Ureter (tissue), 1 donor: ENCODE data around the gene FRMD4A. TPM values are rescaled to one million over a fixed set of nuclear protein-coding genes. Genes with fewer than 3 reads are reported as not detected.
"Not testable (repeated sequence)": the region's sequence is repeated elsewhere in the genome, so short reads cannot be mapped to it uniquely, and the experiment has no call there.

Experiments used
- DNase-seq: peaks from one replicate; pipeline ENCODE4 v3.0.0-alpha.2; 2020; ENCODE audit warnings: low spot score
- total RNA-seq: library from RNA; stranded (reverse); gene quantifications from one replicate; pipeline ENCODE4 v1.2.4, GENCODE V29; 2023
- donor health status: DM: yes; HTN: yes; CAD: no.

The FRMD4A gene
- total RNA-seq, 1 donor from 2014 or later, result 37.9 TPM

GRCh38 chr10:13883636-13884444, 446.9 kb downstream of the FRMD4A start:
- no peak for DNase-seq

DNA sequence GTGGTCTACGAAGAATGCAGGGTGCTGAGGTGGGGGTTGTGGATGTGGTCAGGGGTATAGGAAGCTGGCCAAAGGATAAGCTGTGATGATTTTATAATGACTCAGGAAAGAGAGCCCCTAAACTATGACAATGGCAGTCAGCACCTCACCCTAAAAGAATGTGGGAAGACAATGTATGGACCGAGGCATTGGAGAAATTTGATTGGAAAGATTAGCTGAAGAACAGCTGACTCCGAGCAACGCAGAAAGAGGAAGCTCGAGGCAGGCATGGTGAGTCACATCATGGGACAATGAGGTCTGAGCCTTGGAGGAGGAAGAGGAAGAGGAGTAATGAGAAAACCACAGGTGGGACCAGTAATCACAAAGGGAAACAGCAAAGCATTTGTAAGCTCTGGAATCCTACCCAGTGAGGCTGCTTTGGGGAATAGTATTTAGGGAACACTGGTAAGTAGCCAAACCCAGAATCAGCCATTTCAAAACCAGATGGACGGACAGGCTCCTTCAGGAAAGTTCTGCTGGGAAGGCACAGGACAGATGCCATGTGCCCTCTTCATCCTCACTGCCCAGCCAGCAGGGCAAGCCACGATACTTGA, 448.5 kb downstream of the FRMD4A start:
- no peak for DNase-seq

DNA sequence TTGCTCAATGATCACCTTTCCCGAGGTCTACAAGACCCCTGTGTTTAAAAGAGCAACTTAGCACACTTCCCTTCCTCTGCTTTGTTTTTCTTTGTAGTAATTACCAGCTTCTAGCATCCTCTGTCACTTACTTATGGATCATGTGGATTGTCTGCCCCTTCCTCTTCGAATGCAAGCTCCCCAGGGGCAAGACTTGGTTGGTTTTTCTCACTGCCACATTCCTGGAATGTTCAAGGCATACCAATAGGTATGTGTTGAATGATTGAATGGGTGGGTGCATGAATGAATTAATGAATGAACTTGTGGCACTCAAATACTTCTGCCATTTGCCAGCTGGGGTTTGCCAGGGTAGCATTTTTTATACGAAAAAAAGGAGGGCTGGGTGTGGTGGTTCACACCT, 450.0 kb downstream of the FRMD4A start:
- DNase-seq, result no peak

DNA sequence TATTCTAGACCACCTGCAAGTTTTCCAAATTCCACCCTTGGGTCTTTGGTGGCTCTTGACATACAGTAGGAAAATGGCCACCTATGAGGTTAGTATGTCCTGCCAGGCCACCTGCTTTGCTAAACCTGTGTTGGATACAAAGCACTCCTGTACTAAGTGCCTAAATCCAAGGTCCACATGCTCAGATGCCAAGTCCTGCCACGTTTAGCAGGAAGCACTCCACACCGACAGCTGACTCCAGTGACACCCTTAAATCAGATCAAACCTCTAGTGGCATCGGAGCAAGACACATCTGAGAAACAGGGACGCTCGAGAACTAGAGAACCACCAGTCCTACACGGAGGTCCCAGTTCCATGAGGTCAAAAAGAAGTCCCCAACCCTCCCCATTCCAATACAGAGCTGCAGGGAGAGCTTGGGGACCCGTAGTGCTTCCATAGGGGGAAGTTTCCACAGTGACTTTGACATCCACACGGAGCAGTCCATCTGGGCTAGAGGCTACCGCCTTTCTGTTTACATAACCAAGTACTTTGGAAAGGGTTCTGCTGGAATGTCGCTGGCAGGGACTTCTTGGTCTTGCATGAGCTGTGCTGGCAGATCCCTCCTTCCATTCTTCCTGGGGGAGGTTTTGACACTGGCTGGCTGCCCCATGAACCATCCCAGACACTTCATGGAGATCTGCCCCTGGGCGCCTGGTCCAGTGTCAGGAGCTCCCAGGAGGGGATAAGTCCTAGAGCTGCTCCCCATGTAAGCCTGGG, 453.4 kb downstream of the FRMD4A start:
- DNase-seq, result peak; percentile 59

- DNase-seq, result no peak
Measured at GRCh38 chr10:13873196-13873595, 457.5 kb downstream of the FRMD4A start.

DNA sequence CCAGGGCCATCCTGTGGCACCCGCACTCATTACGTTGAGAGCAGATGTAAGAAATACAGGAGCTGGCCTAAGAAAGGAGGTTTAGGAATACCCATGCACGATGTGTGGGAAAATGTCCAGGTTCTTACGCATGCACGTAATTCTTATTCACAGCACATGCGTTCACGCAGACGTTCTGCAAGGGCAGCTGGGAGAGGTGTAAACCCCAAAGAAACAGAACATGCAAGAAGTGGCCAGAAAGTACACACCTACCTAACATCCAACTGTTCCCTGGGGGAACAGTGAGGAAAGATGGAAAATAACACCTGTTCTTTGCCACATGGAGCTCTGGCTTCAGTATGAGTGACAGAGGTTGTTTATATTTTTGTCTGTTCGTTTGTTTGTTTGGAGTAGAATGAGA, 458.3 kb downstream of the FRMD4A start:
- no peak for DNase-seq

GRCh38 chr10:13871776-13872175, 458.9 kb downstream of the FRMD4A start:
- DNase-seq, result no peak

DNA sequence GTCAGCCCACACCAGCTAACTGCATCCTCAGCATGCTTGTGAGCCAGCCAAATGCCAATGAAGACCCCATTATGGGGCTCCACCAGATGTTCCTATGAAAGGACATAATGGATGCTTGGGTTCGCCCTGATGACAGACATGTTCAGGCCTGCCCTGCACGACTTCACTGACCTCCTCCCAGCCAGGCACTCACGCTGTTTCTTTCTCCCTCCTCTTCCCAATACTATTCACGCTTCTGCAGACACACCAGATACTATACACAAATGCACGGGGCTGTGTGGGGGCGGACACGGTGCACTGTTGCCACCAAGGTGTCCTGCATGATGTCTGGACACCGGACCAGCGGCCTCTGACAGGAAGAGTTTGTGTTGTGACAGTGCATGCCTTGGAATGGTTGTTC, 459.7 kb downstream of the FRMD4A start:
- DNase-seq, result no peak

- no peak for DNase-seq
Measured at GRCh38 chr10:13869295-13869664, 461.4 kb downstream of the FRMD4A start.

DNA sequence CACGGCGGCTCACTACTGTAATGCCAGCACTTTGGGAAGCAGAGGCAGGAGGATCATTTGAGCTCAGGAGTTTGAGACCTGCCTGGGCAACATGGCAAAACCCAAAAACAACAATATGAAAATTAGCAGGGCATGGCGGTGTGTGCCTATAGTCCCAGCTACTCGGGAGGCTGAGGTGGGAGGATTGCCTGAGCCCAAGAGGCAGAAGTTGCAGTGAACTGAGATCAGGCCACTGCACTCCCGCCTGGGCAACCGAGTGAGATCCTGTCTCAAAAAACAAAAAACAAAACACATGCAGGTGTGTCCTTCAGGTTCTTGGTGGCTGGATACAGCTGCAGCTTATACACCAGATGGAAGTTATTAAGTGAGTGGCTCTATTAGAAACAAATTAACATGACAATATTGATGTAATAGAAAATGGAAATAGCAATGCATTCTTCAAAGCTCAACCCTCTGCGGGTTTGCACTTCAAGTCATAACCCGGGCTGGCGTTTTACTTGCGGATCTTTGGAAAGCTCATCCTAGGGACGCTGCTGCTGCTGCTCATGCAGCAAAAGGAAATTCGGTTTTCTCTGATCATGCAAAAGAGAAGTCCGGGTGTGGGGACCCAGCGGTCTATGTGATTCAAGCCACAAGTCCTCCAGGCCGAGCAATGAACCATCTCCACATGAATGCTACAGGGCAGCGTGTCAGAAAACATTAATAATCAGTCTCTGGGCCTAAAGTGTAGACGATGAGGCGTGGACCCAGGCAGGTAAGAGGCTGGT, 462.0 kb downstream of the FRMD4A start:
- DNase-seq, result no peak

- no peak for DNase-seq
Measured at GRCh38 chr10:13867822-13868221, 462.9 kb downstream of the FRMD4A start.

DNA sequence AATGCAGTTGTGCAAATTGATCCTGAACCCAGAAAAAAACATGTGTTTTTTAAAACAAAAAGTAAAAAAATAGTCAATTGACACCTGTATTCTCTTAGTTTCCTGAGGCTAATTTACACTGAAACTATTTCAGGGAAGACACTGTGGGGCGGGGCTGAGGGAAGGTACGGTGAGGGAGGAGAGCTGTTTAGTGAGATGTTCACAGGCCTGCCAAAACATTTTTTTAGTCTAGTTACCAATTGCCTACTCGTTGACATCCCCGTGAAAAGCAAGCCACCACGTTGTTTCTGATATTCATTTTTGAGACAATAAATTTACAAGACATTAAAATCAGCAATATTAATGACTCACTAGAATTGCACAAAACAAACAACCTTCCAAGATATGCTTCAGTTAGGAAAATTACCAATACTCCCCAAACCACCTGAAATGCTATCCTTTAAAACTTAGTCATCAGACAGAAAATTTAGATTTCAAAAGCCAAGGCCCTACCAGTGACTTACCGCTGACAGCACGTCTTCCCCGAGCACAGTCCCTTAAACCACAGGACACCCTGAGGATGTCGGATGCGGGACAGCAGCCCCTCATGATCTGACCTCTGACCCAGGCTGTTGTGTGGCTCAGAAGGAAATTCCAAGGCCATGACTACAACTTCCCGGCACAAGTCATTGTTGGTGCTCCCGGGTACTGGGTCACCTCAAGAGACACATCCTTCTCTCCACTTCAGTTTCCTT, 464.8 kb downstream of the FRMD4A start:
- DNase-seq, result no peak

DNA sequence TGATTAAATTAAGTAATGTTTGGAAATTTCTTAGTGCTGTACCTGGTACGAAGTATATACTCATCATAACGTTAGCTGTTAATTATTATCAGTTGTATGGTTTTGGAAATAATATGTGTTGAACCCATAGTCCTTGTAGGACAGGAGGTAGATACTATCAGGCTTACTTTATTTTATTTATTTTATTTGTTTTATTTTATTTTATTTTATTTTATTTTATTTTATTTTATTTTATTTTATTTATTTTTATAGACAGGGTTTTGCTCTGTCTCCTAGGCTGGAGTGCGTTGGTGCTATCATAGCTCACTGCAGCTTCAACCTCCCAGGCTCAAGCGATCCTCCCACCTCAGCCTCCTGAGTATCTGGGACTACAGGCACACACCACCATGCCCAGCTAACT, 465.5 kb downstream of the FRMD4A start:
- DNase-seq, result not testable (repeated sequence)

DNA sequence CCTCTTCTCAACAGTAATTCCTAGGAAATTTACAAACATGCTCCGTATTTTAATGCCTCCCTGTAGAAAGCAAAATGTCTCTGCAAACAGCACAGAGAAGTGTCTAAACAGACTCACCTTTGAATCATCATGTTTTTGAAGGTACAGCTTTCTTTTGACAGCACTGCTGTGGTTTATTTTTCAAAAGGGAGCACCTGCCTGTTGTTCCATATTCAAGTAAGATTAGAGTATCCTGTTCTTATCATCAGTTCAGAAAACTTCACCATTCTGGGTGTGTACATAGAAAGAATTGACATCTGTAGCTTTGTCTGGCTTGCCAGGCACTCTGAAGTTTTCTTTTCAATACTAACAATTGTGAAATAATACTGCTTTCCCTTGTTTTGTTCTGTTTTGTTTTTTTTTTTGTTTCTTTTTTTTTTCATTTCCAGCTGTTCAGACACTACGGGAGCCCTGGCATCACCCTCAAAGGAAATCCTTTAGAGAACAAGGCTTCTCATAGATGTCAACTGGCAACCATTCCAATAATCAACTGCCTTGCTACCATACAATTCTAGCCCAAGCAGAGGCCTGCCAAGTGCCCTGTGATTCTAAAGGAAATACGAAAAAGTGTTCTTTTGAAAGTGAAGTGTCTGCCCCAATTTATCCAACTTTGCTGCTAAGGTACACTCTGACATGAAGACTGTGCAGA, 468.0 kb downstream of the FRMD4A start:
- DNase-seq, result no peak

GRCh38 chr10:13860886-13861285, 469.8 kb downstream of the FRMD4A start:
- DNase-seq, result no peak

GRCh38 chr10:13859979-13860654, 470.6 kb downstream of the FRMD4A start:
- no peak for DNase-seq

DNA sequence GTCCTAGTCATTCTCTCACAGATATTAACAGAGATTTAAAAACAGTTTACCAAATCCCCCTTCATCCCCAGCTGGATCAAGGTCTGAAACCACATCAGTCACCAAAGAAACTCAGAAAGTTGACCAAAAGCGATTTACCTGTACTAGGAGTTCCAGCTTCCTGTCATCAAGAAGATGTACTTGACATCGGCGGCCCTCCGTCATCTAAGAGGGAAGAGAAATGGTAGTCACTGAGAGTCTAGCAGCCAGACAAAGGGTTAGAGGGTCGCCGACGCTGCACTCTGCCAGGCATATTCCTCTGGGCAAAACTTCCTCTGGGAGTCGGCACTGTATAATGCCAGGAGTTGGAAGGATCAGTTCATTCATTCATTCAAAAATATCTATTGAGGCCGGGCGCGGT, 472.0 kb downstream of the FRMD4A start:
- no peak for DNase-seq

DNA sequence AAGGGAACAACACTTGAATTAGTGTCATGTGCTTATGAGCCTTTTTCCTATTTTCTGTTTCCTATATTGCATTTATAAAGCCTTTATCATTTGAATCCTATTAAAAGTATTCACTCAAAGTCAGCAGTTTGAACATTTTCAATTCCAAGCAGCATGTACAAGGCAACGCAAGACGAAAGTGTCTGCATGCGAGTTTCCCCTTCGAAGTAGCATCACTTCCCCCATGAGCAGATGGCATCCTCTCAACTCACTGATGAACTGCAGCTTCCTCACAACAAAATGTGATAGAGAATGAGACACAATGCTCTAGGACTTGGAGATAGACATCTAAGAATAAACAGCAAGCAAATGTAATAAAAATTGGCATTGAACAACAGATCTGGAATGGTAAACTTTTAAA, 473.3 kb downstream of the FRMD4A start:
- no peak for DNase-seq

GRCh38 chr10:13853854-13854253, 476.9 kb downstream of the FRMD4A start:
- no peak for DNase-seq

GRCh38 chr10:13852872-13853271, 477.9 kb downstream of the FRMD4A start:
- DNase-seq, result no peak
